ENCODE results near the gene MPZL1. TPM values are rescaled to one million over a fixed set of nuclear protein-coding genes. Genes with fewer than 3 reads are reported as not detected.

MPZL1 gene
- total RNA-seq, 1 donor from 2014 or later: 36.7 TPM

DNA sequence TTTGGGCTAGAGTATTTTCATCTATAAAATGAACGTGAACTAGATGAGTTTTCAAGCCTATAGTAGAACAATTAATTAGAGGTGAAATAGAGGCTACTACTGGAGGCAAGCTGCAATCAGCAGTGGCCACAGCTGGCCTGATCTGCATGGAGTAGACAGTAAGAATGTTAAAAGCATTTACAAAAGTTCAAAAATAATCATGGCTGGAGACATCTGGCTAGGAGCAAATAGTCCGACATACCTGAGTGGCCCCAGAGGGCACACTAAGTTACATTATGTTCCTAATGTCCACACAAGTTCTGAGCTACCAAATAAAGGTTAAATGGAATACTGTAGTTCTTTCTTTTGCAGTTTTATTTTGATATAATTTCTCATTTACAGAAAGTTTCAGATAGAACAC is 28.0 kb downstream of the MPZL1 start:
- Mint-ChIP-seq H3K36me3 (ENCODE audit: low read depth) (no peaks in the 10 kb centered on the region), H3K4me3 (ENCODE audit: low read depth) (no peak overlapping the region), H3K27me3 (ENCODE audit: low read depth) (no peaks in the 10 kb centered on the region), H3K4me1 (ENCODE audit: low read depth) (peaks cover 15% of the 10 kb centered on the region), H3K27ac (no peak overlapping the region), H3K9me3 (no peaks in the 10 kb centered on the region)
- no peak for DNase-seq (ENCODE audit: low spot score)
- intact Hi-C loops (cut with micrococcal nuclease): no loop called here

DNA sequence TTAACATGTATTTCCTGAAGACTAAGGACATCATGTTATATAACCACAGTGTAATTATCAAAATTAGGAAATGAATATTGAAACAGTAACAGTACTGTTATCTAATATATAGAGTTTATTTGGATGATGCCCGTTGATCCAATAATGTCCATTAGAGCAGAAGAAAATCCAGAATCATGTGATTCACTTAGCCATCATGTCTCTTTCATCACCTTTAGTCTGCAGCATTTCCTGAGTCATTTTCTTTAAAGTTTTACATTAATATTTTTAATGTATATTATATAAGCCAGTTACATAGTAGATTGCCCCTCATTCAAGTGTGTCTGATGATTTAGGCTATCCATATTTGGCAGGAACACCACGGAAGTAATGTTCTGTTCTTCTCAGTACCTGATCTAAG is 28.9 kb downstream of the MPZL1 start:
- H3K4me1 Mint-ChIP-seq (ENCODE audit: low read depth): peaks cover 14% of the 10 kb centered on the region
- H3K27me3 Mint-ChIP-seq (ENCODE audit: low read depth): no peaks in the 10 kb centered on the region
- no peaks in the 10 kb centered on the region for H3K9me3 Mint-ChIP-seq
- H3K36me3 Mint-ChIP-seq (ENCODE audit: low read depth): no peaks in the 10 kb centered on the region
- no peak for DNase-seq (ENCODE audit: low spot score)
- intact Hi-C loops (cut with micrococcal nuclease): no loop called here
- no peak overlapping the region for H3K27ac Mint-ChIP-seq
- H3K4me3 Mint-ChIP-seq (ENCODE audit: low read depth): no peak overlapping the region

DNA sequence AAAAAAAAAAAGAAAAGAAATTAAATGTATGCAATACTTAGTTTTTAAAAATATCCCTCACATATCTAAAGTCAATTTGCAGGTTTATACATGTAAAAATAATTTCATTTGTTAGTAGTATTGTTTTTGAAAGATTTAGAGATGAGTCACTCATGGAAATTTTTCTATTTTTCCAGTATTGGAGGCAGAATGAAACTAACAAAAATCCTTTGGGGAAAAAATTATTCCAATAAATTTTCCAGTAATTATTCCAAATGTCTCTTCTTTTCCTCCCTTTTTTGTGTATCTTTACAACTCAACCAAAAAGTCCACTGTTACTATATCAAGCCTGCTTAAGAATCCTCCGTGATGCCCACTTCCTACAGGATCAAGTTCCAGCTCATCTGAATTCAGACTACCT is 29.9 kb downstream of the MPZL1 start:
- Mint-ChIP-seq H3K27ac (no peak overlapping the region), H3K4me3 (ENCODE audit: low read depth) (no peak overlapping the region), H3K9me3 (no peaks in the 10 kb centered on the region), H3K36me3 (ENCODE audit: low read depth) (no peaks in the 10 kb centered on the region), H3K4me1 (ENCODE audit: low read depth) (peaks cover 16% of the 10 kb centered on the region), H3K27me3 (ENCODE audit: low read depth) (no peaks in the 10 kb centered on the region)
- intact Hi-C loops (cut with micrococcal nuclease): no loop called here
- DNase-seq (ENCODE audit: low spot score): no peak

- intact Hi-C loops (cut with micrococcal nuclease): no loop called here
- H3K36me3 Mint-ChIP-seq (ENCODE audit: low read depth): no peaks in the 10 kb centered on the region
These were observed 30.6 kb downstream of the MPZL1 start for GRCh38 chr1:167752219-167752985.

GRCh38 chr1:167755654-167756053 is 33.9 kb downstream of the MPZL1 start:
- H3K4me1 Mint-ChIP-seq (ENCODE audit: low read depth): peaks cover 20% of the 10 kb centered on the region
- H3K27ac Mint-ChIP-seq: no peak overlapping the region
- no peaks in the 10 kb centered on the region for H3K27me3 Mint-ChIP-seq (ENCODE audit: low read depth)
- H3K36me3 Mint-ChIP-seq (ENCODE audit: low read depth): no peaks in the 10 kb centered on the region
- no peaks in the 10 kb centered on the region for H3K9me3 Mint-ChIP-seq
- intact Hi-C loops (cut with micrococcal nuclease): no loop called here
- H3K4me3 Mint-ChIP-seq (ENCODE audit: low read depth): no peak overlapping the region
- no peak for DNase-seq (ENCODE audit: low spot score)

More at GRCh38 chr1:167752219-167752985, 30.6 kb downstream of the MPZL1 start:
- Mint-ChIP-seq H3K27ac (peak overlapping the region; percentile 4), H3K27me3 (ENCODE audit: low read depth) (no peaks in the 10 kb centered on the region), H3K4me3 (ENCODE audit: low read depth) (no peak overlapping the region), H3K4me1 (ENCODE audit: low read depth) (peaks cover 16% of the 10 kb centered on the region), H3K9me3 (no peaks in the 10 kb centered on the region)
- DNase-seq (ENCODE audit: low spot score): no peak

DNA sequence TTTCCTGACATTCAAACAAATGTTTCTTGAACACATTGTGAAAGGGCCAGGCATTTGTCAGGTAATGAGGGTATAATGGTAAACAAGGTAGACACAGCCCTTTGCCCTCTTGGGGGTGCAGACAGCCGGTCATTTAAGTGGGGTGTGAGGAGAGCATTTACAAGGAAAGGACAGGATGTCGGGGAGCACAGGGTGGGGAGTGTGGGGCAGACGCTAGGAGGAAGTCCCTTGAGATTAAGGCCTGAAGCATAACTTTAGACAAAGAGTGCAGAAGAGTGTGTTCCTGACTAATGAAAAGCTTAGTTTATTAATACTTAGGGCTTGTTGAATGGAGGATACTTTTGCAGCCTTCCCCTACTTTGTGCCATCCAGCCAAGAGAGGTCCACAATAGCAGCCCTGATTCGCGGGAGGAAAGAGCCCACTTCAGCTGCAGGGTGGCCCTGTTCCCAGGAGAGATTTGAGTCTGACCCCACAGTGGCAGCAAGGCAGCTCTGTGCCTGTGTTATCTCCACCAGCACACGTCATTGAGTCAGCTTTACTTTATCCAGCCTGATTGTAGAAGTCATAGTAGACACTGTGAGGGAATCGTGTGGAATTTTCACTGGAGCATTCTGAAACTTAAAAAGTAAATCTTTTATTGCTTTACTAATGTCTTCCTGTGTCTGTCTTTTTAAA is 35.1 kb downstream of the MPZL1 start:
- DNase-seq (ENCODE audit: low spot score): no peak
- no peak overlapping the region for H3K4me3 Mint-ChIP-seq (ENCODE audit: low read depth)
- H3K36me3 Mint-ChIP-seq (ENCODE audit: low read depth): no peaks in the 10 kb centered on the region
- H3K9me3 Mint-ChIP-seq: no peaks in the 10 kb centered on the region
- H3K4me1 Mint-ChIP-seq (ENCODE audit: low read depth): peaks cover 30% of the 10 kb centered on the region
- no peaks in the 10 kb centered on the region for H3K27me3 Mint-ChIP-seq (ENCODE audit: low read depth)
- no peak overlapping the region for H3K27ac Mint-ChIP-seq
- intact Hi-C loops (cut with micrococcal nuclease): no loop called here

- Mint-ChIP-seq H3K36me3 (ENCODE audit: low read depth) (no peaks in the 10 kb centered on the region), H3K4me3 (ENCODE audit: low read depth) (no peak overlapping the region), H3K4me1 (ENCODE audit: low read depth) (peaks cover 30% of the 10 kb centered on the region), H3K27me3 (ENCODE audit: low read depth) (no peaks in the 10 kb centered on the region), H3K27ac (no peak overlapping the region), H3K9me3 (no peaks in the 10 kb centered on the region)
- no peak for DNase-seq (ENCODE audit: low spot score)
- intact Hi-C loops (cut with micrococcal nuclease): no loop called here
These were observed 35.9 kb downstream of the MPZL1 start for GRCh38 chr1:167757433-167758309.

GRCh38 chr1:167761400-167761799 is 39.6 kb downstream of the MPZL1 start:
- intact Hi-C loops (cut with micrococcal nuclease): no loop called here
- Mint-ChIP-seq H3K27ac (no peak overlapping the region), H3K27me3 (ENCODE audit: low read depth) (no peaks in the 10 kb centered on the region), H3K4me3 (ENCODE audit: low read depth) (no peak overlapping the region), H3K36me3 (ENCODE audit: low read depth) (peaks cover under 1% of the 10 kb centered on the region), H3K4me1 (ENCODE audit: low read depth) (peaks cover 25% of the 10 kb centered on the region), H3K9me3 (no peaks in the 10 kb centered on the region)
- DNase-seq (ENCODE audit: low spot score): no peak

DNA sequence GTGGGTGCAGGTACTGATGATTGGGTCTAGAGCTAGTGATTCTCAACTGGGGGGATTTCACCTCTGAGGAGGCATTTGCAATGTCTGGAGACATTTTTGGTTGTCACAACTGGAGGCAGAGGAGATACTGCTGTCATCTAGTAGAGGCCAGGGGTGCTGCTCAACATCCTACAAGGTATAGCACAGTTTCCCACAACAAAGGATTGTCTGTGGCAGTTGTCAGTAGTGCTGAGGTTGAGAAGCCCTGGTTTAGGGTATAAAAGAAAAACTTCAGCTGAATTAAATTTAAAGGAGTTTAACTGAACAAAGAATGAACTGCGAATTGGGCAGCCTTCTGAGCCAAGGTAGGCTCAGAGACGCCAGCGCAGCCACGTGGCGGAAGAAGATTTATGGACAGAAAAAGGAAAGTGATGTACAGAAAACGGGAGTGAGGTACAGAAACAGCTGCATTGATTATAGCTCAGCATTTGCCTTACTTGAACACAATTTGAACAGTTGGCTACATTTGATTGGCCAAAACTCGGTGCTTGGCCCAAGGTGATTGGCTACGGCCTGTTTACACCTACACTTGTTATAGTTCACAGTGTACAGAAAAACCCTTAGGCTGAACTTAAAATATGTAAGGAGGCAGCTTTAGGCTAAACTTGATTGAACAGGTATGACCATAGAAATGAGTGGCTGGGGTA is 40.4 kb downstream of the MPZL1 start:
- Mint-ChIP-seq H3K27me3 (ENCODE audit: low read depth) (no peaks in the 10 kb centered on the region), H3K36me3 (ENCODE audit: low read depth) (peaks cover 2% of the 10 kb centered on the region), H3K27ac (peak overlapping the region; percentile 2), H3K4me1 (ENCODE audit: low read depth) (peaks cover 23% of the 10 kb centered on the region), H3K4me3 (ENCODE audit: low read depth) (no peak overlapping the region), H3K9me3 (no peaks in the 10 kb centered on the region)
- DNase-seq (ENCODE audit: low spot score): no peak
- intact Hi-C loops (cut with micrococcal nuclease): no loop called here

GRCh38 chr1:167763525-167764220 is 41.9 kb downstream of the MPZL1 start:
- no peak for DNase-seq (ENCODE audit: low spot score)
- intact Hi-C loops (cut with micrococcal nuclease): no loop called here
- Mint-ChIP-seq H3K4me1 (ENCODE audit: low read depth) (peaks cover 24% of the 10 kb centered on the region), H3K36me3 (ENCODE audit: low read depth) (peaks cover 13% of the 10 kb centered on the region), H3K27ac (no peak overlapping the region), H3K9me3 (no peaks in the 10 kb centered on the region), H3K4me3 (ENCODE audit: low read depth) (no peak overlapping the region), H3K27me3 (ENCODE audit: low read depth) (no peaks in the 10 kb centered on the region)

DNA sequence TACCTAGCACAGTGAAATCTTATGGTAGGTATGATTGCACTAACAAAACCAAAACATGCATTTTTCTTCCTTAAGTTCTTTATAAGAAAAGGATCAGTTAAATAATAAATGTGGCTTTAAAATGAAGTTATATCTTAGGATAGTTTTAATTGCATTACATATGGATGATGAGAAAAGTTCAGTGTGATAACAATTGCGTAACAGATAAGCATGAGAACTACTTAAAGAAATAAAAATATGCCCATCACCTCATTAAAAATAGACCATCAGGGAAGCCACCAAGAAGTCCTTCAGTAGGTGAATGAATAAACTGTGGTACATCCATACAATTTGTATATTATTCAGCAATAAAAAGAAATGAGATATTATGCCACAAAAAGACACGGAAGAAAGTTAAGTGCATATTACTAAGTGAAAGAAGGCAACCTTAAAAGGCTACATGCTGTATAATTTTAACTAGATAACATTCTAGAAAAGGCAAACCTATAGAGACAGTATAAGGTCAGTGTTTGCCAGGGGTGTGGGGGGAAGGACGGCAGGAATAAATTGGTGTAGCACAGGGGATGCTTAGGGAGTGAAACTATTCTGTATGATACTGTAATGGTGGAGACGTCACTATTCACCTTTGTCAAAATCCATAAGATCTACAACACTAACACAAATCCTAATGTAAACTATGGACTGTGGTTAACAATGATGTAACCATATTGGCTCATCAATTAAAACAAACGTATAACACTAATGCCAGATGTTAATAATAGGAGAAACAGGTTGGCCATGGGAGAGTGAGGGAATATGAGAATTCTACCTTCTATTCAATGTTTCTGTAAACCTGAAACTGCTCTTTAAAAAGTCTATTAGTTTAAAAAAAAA is 42.9 kb downstream of the MPZL1 start:
- H3K9me3 Mint-ChIP-seq: no peaks in the 10 kb centered on the region
- H3K4me3 Mint-ChIP-seq (ENCODE audit: low read depth): no peak overlapping the region
- peaks cover 23% of the 10 kb centered on the region for H3K36me3 Mint-ChIP-seq (ENCODE audit: low read depth)
- H3K4me1 Mint-ChIP-seq (ENCODE audit: low read depth): peaks cover 24% of the 10 kb centered on the region
- intact Hi-C loops (cut with micrococcal nuclease): no loop called here
- DNase-seq (ENCODE audit: low spot score): no peak
- H3K27ac Mint-ChIP-seq: no peak overlapping the region
- H3K27me3 Mint-ChIP-seq (ENCODE audit: low read depth): no peaks in the 10 kb centered on the region

Measured in activated T-helper 2 cell treated with anti-CD3 and anti-CD28 coated beads, Interferon-gamma antibody, Interleukin-2, Interleukin-4, amounts not matched to agents 10 μg/mL and 5 μg/mL and 100 μg/mL, durations not matched to agents 14 hours and 24 hours and 36 hours (primary cell).